ENCODE data around the gene CHSY1.

DNA sequence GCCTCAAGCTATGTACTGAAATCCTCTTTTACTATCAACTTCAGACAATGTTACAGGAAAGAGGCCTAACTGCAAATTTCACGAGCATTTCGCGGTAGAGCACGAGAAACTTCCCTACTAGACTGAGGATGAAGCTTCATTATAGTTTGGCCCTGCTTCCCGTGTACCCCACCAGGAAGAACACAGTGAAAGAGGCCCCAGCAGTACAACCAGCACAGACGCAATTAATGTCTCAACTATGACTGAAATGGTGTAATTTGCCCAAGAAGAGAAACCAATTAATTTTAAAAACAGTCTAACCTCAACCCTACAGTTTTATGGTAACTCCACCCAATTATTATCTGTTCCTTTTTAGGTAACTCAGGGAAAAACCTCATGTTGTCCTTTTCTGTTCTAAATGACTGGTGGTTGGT lies 12.1 kb downstream of the CHSY1 start:
- TF ChIP-seq, protein P1, sequence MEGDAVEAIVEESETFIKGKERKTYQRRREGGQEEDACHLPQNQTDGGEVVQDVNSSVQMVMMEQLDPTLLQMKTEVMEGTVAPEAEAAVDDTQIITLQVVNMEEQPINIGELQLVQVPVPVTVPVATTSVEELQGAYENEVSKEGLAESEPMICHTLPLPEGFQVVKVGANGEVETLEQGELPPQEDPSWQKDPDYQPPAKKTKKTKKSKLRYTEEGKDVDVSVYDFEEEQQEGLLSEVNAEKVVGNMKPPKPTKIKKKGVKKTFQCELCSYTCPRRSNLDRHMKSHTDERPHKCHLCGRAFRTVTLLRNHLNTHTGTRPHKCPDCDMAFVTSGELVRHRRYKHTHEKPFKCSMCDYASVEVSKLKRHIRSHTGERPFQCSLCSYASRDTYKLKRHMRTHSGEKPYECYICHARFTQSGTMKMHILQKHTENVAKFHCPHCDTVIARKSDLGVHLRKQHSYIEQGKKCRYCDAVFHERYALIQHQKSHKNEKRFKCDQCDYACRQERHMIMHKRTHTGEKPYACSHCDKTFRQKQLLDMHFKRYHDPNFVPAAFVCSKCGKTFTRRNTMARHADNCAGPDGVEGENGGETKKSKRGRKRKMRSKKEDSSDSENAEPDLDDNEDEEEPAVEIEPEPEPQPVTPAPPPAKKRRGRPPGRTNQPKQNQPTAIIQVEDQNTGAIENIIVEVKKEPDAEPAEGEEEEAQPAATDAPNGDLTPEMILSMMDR (IDR thresholded peaks at IDR 0.05), result no peak
- TF ChIP-seq POLR2AphosphoS5 (IDR thresholded peaks at IDR 0.05) (no peak), POLR2A (IDR thresholded peaks at IDR 0.05) (no peak), EP300 (IDR thresholded peaks at IDR 0.05) (no peak)

Measured in stomach (tissue), 4 donors.